ENCODE measurements around the gene CNTNAP5.

Gene CNTNAP5

DNA sequence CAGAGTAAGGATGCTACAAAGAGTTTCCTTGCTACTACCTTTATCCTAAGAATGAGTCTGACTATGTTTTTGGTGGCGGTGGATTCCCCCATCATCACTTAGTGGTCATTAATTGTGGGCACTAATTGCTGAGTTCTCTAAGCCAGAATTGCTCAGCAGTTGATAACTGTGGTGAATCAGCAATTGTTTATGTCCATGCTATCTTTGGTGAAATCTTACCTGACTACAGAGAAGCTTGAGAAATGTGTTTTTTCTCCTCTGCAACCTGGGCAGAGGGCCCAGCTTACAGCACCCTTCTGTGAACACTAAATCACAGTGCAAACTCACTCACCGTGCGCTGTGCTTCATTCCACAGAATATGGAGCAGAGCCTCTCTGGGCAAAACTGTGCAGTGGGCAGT lies 683.6 kb downstream of the CNTNAP5 start:
- DNase-seq: no peak

DNA sequence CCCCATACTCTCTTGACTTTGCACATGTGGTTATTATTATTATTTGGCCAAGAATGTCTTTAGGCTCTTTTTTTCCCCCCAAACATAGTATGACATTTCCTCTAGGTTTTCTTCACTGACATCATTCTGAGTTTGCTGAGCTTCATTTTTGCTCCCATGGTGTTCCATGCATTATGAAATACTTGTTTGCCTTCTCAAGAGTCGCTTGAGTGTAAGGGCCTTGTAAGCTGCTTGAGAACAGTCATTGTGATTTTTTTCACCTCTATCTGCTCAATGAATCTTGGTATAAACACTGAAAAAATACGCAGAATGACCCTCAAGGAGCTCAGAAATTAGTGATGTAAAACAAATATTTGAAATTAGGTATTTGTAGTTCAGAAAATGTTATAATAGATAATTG lies 688.9 kb downstream of the CNTNAP5 start:
- no peak for DNase-seq

DNA sequence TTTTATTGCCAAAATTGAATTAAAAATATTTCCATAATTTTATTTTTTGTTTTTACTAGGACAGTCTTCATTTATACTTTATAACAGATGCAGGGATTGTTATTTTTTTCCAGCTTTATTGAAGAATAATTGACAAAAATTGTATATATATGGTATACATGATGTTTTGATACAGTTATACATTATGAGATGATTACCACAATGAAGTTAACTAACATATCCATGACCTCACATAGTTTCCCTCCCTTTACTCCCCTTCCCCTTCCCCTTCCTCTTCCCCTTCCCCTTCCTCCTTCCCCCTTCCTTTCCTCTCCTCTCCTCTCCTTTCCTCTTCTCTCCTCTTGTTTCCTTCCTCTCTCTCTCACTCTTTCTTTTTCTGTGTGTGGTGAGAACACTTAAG lies 700.1 kb downstream of the CNTNAP5 start:
- no peak for DNase-seq

DNA sequence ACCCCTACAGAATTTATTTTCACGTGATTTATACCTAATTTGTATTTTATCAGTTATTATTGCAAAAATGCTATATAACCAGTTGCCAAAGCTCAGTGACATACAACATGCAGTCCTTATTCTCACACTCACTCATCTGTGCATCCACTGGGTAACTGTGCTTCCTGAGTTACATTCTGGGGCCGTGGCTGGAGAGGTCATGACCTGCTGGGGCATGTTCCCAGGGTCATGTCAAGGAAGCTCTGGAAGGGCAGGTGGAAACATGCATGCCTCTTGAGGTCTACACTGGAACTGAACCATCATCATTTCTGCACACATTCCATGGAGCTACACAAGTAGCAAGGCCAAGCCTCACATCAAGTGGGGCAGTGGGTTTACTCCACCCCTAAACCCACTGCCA lies 715.5 kb downstream of the CNTNAP5 start:
- DNase-seq: no peak

DNA sequence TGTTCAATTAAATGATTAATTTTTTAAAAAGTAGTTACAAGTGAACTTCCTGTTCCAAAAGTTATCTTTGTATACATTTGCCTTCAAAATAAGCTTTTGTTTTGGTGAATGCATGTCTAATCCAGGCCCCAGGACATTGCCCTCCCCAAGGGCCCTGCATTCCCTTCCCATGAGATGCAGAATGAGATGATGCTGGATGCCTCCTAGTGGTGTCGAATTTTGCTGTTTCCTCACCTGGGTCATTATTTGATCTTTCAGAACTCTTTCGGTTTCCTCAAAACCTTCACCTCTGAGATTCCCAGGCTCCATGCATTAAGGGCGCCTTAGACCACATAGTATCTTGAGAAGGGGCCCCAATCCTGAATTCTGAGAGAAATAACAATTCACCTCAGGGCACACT lies 728.8 kb downstream of the CNTNAP5 start:
- no peak for DNase-seq

DNA sequence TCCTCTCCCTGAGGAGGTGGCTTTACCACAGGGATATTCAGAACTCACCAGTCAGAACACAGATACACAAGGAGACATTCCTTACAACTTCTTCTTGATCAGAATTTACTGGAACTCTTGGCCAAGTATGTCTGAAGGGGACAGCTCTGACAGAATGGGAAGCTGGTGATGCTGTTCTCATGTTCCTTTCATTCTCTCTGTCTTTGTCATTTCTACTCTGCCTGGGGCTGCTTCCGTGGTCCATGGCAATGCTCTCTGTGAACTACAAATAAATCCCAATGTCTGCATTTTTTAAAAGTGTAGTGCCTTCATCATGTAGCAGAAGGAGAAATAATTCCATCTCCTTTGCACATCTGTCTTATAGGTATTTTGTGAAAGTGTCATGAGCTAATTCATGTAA lies 730.3 kb downstream of the CNTNAP5 start:
- no peak for DNase-seq

DNA sequence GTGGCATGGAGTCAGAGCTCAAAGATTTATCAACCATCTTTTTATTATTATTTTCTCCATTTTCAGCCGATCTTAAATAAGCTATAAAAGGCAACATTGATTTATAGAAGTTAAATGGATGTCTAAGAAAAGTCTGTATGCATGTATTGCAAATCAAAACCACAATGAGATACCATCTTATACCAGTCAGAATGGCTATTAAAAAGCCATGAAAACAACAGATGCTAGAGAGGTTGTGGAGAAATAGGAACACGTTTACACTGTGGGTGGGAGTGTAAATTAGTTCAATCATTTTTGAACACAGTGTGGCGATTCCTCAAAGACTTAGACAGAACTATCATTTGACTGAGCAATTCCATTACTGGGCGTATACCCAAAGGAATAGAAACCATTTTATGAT lies 731.0 kb downstream of the CNTNAP5 start:
- DNase-seq: no peak

DNA sequence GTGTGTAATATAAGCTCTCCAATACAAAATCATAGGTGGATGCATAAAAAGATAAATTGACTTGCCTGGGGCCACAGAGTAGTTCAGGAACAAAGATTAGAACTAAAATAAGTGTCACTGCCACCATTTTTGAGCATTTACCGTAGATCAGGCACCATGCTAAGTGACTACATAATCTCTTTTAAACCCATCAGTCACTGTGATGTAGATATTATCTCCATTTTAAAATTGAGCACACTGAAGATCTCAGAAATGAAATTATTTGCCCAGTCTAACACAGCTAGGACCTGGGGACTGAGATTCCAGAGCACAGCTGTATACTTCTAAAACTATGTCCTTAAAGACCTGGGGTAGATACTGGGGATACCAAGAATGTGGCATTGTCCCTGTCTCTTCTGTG lies 737.3 kb downstream of the CNTNAP5 start:
- no peak for DNase-seq

DNA sequence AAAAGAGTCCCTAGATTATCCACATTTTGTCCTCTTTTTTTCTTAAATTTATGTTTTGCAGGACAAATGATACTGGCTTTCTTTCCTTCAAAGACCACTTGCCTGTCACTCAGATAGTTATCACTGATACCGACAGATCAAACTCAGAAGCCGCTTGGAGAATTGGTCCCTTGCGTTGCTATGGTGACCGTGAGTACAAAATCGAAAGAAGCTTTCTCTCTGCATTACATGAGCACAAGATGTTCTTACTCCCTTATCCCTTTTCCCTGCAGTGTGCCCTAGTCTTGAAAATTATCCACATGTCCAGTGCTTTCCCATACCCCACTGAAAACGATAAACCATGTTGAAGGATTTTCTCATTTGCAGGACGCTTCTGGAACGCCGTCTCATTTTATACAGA lies 738.5 kb downstream of the CNTNAP5 start:
- DNase-seq: peak; percentile 34

DNA sequence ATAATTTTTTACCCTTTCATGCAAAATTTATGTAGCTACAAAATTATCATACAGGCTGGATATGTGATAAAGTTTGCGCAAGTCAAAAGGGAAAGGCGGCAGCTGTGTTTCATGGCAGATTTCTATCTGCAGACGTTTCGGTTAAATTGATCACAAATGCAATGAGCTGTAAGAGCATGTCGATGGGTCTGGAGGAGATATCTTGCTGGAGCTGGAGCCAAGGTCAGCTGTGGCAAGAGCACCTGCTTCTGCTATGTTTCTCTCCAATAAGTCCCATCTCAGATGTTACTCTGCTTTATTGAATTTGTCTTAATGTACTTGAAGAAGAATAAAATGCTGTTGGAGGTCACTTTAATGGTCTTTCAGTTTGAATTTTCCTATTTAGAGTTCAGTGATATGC lies 749.7 kb downstream of the CNTNAP5 start:
- DNase-seq: peak; percentile 18

DNA sequence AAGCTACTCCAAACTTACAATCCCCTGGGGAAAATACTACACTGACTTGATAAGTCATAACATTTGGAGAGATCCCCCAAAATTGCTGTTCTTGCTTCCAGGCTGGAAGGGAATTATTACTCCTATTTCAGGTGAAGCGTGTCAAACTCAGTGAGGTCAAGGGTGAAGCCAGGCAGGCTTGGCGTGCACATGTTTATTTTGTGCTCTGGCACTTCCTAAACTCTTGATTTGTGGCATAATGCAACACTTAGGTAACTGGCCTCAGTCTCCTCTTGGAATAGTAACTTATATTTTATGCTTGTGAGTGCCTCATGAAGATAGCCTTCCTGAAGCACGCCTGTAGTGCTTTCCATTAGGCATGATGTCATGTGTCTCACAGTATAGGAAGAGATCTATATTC lies 751.2 kb downstream of the CNTNAP5 start:
- no peak for DNase-seq

DNA sequence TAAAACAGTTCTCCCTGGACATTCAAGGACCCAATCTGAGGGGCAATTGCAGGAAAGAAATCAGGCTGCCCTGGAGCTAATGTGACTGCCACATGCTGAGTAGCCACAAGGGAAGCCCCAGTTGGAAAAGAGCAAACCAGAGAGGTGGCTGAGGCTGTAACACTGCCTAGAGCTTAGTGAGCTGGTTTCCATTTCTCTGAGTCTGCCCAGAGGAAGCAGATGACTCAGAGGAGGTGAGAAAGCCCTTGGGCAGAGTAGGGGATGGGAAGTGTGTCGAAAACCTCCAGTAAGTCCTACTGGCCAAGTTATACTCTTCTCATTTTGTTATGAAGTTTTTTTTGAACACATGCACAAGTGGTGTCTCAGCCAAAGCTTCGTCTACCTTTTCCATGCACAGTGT lies 753.0 kb downstream of the CNTNAP5 start:
- DNase-seq: no peak

DNA sequence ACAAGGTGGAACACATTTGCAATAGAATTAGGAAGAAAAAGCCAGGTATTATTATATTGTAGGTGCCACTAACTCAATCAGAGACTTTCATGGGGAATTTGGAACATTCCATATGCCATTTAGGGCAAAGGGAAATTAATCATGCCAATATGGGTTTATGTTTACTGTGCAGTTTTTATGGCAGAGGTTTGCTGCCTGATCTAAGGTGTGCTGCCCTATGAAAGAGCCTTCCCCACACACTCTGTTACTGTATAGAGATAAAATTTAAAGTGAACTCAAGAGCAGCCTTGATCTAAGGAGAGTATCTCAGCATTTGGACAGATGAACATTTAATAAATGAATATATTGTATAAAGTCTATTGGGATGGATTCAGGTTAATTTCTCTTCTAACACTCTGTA lies 771.6 kb downstream of the CNTNAP5 start:
- no peak for DNase-seq

DNA sequence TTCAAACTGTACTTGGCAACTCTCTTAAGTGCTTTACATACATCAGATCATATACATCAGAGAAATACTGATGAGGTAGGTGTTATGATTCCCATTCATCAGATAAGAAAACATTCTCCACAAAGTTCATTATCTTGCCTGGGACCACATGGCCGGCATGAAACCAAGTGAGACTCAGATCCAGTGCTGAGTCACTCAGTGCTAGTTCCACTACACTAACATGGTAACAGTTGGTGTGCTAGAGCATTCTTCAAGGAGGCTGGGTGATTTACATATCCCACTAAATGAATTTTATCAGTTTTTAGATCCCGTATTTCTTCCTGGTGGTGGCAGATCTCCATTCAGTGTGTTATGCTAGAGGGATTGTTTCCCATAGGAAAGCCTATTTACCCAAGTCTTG lies 772.0 kb downstream of the CNTNAP5 start:
- no peak for DNase-seq

DNA sequence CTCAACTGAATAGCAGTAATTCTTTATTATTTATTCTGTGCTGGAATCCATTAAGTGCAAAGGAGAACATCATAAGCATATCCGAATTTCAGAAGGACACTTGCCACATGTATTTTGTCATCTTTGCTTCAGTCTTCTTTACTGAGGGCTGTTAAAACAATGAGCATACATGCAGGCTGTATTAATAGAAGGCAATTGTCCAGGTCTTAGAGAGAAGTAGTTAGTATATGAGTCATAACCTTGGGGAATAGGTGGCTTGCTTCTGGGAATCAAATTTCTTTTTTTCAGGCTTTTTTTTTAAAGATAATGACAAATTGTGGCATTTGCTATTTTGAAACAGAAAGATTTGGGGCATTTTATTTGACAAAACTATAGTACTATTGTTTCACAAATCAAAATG lies 773.5 kb downstream of the CNTNAP5 start:
- DNase-seq: no peak

DNA sequence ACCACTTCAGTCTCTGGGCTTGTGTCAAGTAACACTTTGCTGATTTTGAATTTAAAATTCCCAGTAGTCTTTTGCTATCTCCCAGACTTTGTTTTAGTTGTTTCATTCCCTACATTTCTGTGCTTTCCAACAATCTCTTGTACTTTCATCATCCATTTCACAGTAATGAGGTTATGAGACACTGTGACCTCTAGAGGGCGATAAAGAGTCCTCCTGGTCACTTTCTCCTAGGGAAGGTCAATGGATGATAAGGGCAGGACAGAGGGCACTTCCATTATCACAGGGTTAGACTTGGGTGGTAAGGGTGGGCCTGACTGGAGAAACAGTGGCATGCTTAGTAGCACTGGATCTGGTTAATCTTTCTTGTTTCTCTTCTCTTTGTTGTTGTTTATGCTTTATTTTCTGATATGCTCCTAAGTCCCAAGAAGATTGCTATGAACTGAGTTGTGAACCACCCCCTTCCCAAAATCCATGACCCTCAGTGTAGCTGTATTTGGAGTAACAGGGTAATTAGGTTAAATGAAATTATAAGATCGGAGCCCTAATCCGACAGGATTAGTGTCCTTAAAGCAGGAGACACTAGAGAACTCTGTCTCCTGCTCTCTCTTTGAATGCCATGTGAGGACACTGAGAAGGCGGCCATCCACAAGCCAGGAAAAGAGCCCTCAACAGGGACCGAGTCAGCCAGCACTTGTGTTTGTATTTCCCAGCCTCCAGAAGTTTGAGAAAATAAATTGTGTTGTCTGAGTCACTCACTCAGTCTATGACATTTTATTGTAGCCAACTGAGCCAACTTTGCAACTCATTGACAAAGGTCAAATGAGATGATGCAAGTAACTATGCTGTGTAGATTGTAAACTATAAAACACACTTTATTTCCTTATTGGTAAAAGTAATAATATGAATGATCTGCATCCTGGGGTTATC lies 779.2 kb downstream of the CNTNAP5 start:
- peak; percentile 64 for DNase-seq

DNA sequence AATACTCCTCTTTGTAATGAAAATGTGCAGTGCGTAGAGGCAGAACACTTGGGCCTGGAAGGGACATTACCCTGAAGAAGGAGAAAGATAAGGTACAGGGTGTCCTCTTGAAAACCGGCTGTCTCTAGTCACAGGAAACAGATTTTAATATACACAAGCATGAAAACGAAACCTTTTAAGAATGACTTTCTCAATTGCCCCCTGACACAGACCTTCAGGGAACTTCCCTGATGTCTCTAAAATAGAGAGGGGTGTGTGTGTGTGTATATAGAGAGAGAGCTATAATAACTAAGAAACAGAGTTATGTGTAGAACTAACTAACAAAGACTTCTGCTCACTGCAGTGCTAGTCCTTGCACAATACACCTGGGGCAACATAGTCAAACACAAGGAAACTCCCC lies 780.0 kb downstream of the CNTNAP5 start:
- DNase-seq: no peak

DNA sequence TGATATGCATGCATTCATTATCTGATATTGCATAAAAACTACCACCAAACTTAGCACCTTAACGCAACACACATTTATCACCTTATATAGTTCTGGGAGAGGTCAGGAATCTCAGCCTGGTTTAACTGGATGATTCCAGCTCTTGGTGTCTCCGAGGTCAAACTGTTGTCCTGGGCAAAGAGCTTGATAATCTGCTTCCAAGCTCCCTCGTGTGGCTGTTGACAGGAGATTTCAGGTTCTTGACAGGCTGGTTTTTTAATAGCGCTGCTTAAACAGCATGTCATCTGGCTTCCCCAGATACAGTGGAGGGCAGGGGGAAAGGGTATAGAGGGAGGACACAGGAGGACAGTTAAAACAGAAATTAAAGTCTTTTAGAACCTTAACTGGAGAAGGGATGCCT lies 785.0 kb downstream of the CNTNAP5 start:
- peak; percentile 69 for DNase-seq

DNA sequence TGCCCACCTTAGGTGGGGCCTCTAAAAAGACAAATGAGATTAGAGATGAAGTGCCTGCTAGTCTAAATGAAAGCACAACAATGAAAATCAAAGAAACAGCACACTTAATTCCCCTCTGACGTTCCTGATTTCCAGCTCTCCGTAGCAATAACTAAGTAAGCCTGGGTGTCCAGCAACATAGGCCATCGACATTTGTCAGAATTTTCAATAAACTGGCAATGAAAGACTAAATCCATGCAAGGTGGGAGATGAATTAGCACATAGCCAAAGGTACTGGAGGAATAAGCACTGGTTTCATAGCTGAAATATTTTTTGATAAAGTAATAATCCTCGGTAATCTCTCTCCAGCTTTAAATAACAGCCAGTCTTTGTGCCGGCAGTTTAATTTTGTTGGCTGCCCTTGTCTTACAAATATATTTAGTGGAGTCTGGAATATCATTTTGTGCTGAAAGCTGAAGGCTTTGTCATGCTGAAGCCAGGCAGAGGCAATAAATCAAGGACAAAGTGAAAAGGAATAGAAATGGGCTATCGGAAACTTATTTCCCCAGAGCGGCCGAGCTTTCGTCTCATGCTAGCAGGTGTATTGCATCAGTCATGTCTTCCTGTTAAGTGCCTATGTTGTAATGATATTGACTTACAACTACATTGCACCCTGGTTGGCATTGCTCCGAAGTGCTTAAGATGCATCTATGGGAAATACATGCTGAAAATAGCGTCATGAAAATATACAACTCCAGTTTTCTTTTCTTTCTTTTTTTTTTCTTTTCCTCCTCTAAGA lies 790.1 kb downstream of the CNTNAP5 start:
- peak; percentile 2 for DNase-seq

DNA sequence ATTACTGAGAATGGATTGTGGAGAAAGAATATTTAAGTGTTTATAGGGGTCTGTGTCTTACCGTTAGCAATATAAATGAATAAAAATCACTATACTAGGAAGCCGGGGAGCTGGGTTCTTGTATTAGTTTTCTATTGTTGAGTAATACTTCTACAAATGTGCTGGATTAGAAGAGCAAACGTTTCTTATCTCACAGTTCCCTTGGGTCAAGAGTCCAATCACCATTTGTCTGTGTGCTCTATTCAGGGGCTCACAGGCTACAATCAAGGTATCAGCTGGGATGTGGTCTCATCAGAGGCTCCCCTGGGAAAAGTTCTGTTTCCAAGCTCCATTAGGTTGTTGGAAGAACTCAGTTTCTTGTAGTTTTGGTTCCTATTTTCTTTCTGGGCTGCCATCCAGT lies 790.9 kb downstream of the CNTNAP5 start:
- DNase-seq: no peak

DNA sequence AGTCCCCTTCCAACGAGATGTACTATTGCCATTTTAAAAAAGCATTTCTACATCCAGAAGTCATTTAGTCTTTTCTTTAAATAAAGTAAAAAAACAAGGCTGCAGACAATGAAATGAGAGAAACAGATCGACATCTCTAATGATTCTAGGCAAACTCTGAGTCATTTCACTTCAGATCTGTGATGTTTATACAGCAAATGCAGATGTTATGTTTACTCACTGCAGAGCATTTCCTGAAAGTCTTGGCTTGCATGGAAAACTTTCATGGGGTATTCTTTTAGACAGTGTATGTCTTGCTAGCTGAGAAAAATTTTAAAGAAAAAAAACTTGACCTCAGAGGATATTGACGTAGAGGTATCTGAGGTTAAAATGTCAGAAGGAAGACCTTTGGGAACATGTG lies 797.4 kb downstream of the CNTNAP5 start:
- DNase-seq: no peak

DNA sequence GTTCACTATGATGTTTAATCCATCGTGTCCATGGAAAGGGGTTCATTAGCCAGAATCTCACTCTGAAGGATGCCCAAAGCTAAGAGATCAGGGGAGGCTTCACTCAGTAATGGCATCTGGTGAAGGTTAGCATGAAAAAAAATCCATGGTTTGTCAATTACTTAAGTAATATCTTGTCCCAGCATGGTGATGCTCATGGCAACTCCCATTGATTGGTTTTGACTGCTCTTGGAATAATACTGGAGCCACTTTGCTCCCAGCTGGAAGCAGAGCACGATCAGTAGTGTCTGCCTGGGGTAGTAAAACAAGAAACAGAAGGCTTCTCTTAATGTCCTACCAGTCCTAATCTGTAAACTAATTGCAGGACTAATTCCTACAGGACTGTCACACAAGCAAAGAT lies 799.4 kb downstream of the CNTNAP5 start:
- no peak for DNase-seq

DNA sequence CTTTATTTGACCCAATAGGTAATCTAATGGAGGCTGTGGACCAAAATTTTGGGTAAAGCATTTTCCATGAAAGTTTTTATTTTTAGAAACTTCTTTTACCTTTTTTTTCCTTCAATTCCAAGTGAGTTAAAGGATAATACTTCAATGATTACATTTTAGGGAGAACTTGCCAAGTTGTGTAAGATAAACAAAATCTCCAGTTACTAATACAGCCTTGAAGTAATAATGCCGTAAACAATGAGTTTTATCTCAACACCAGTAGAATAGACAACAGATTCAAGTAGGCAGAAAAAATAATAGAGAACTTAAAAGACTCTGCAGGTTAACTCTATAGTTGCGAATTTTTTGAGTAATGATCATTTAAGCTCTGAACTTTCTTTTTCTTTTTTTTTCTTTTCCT lies 807.4 kb downstream of the CNTNAP5 start:
- DNase-seq: no peak

DNA sequence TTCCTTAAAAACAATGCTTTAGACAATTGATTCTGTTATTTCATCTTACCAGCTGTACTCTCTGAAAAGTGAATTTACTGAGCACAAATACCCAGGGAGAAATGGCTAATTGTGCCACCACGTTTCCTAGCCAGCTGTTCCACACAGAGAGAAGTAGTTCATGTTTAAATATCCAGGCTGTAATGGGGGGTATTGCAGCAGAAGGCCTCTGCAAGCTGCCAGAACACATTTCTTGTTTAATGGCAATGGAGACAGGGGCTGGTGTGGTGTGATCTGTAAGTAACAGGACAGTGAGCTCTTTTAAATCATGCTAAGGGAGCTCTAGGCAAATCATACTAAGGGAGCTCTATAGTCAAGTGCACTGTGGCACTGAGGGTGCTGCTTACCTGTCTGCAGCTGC lies 809.2 kb downstream of the CNTNAP5 start:
- peak; percentile 2 for DNase-seq
